A673 (cell line): Measurements from ENCODE around the gene ATP1A2. TPM values are rescaled to one million over a fixed set of nuclear protein-coding genes. Genes with fewer than 3 reads are reported as not detected.

Experiments used
- BruUV-seq: library from RNA; stranded (reverse); fragments of 400-500 nt; replicated peaks from 2 replicates; lab custom pipeline; 2021; lab: Mats Ljungman, UMichigan
- CTCF ChIA-PET: fragments of 300-600 bp; sonication (Branson Sonifier 250); formaldehyde crosslinking; loops from one replicate; lab custom pipeline; 2022; ENCODE audit warnings: antibody characterized with exemption; lab: Charles Lee
- POLR2A ChIA-PET: fragments of 300-600 bp; sonication (Branson Sonifier 250); formaldehyde crosslinking; loops from one replicate; lab custom pipeline; 2022; ENCODE audit warnings: antibody characterized with exemption; ENCODE audit not compliant: low non-redundant PET; lab: Charles Lee
- DNase-seq: peaks from one replicate; pipeline ENCODE4 v3.0.0-alpha.2; 2015; ENCODE audit warnings: low spot score
- H3K27ac ChIP-seq: fragments of 200-600 bp; sonication (generic); 2 replicates; pipeline ENCODE4 v1.5.1; 2016; ENCODE audit warnings: mixed run types, low read depth, mild to moderate bottlenecking, mixed read lengths, antibody characterized with exemption, low read length; ENCODE audit not compliant: poor library complexity, severe bottlenecking
- H3K27me3 ChIP-seq: fragments of 200-600 bp; sonication (generic); replicated peaks from 2 replicates; pipeline ENCODE4 v1.6.1; 2017; ENCODE audit warnings: mixed run types, low read depth, mild to moderate bottlenecking, mixed read lengths, antibody characterized with exemption, low read length; ENCODE audit not compliant: insufficient read depth, poor library complexity
- H3K36me3 ChIP-seq: fragments of 200-600 bp; sonication (generic); 2 replicates; pipeline ENCODE4 v1.6.1; 2016; ENCODE audit warnings: mixed run types, mild to moderate bottlenecking, mixed read lengths, antibody characterized with exemption, low read length; ENCODE audit not compliant: insufficient read depth, poor library complexity, severe bottlenecking
- H3K4me1 ChIP-seq: fragments of 200-600 bp; sonication (generic); 2 replicates; pipeline ENCODE4 v1.6.1; 2017; ENCODE audit warnings: mixed run types, mild to moderate bottlenecking, mixed read lengths, antibody characterized with exemption, low read length; ENCODE audit not compliant: insufficient read depth, poor library complexity, severe bottlenecking
- H3K4me3 ChIP-seq: fragments of 200-600 bp; sonication (generic); 2 replicates; pipeline ENCODE4 v1.5.1; 2016; ENCODE audit warnings: low read depth, mixed run types, mild to moderate bottlenecking, mixed read lengths, low read length; ENCODE audit not compliant: poor library complexity, severe bottlenecking
- H3K9me3 ChIP-seq: fragments of 200-600 bp; sonication (generic); 2 replicates; pipeline ENCODE4 v1.6.1; 2016; ENCODE audit warnings: mixed run types, low read depth, mild to moderate bottlenecking, mixed read lengths, antibody characterized with exemption, low read length; ENCODE audit not compliant: poor library complexity, severe bottlenecking
- EZH2 ChIP-seq: fragments of 200-600 bp; sonication (generic); IDR thresholded peaks from 2 replicates; pipeline ENCODE4 v1.6.1; 2017; ENCODE audit warnings: borderline replicate concordance, low read depth, mild to moderate bottlenecking, mixed read lengths, antibody characterized with exemption, low read length; ENCODE audit not compliant: poor library complexity, severe bottlenecking
- intact Hi-C: fragments of 100-400 bp; cut with micrococcal nuclease; formaldehyde crosslinking; loops from one replicate; pipeline ENCODE4 v1.10.0; 2022; ENCODE audit not compliant: unreplicated experiment
- total RNA-seq: library from RNA; stranded (reverse); gene quantifications from 2 replicates; pipeline ENCODE4 v1.2.3, GENCODE V29; 2021
- TF ChIP-seq, protein P1 (sequence below): fragments of 300-800, 200-600 bp; sonication (generic); conservative IDR thresholded peaks from 2 replicates; pipeline ENCODE4 v1.5.1; 2017; ENCODE audit warnings: low read depth, mild to moderate bottlenecking, antibody characterized with exemption, low read length, moderate library complexity, mixed read lengths

Gene ATP1A2
- total RNA-seq, 1 experiment from 2014 or later = not detected

DNA sequence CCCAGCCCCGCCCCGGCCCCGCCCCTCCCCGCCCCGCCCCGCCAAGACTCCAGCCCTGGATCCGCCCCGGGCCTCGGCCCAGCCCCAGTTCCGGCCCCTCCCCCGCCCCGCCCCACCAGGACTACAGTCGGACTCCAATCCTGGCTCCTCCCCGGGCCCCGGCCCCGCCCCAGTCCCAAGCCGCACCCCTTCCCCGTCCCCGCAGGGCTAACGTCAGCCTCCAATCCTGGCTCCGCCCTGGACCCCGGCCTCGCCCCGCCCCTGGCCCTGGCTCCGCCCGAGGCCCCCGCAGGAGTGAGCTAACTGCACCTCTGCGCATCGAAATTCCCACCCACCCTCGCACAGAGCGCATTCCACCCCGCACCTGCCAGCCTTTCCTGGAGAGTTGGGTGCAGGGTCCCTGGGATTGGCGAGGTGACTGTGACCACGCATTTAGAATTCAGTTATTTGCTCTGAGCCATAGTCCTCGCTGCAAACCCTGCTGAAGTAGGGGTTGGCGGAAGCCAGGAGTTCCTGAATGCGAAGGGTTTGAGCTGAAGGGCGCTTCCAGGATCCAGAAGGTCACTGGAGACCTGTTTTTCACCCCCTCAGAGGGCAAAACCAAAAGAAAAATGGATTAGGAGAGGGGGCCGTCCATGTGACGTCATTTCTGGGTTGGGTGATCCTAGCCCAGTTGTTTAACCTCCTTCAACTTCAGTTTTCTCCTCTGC lies 16.6 kb upstream of the ATP1A2 start:
- no TSS peak for BruUV-seq
- TF ChIP-seq, protein P1, sequence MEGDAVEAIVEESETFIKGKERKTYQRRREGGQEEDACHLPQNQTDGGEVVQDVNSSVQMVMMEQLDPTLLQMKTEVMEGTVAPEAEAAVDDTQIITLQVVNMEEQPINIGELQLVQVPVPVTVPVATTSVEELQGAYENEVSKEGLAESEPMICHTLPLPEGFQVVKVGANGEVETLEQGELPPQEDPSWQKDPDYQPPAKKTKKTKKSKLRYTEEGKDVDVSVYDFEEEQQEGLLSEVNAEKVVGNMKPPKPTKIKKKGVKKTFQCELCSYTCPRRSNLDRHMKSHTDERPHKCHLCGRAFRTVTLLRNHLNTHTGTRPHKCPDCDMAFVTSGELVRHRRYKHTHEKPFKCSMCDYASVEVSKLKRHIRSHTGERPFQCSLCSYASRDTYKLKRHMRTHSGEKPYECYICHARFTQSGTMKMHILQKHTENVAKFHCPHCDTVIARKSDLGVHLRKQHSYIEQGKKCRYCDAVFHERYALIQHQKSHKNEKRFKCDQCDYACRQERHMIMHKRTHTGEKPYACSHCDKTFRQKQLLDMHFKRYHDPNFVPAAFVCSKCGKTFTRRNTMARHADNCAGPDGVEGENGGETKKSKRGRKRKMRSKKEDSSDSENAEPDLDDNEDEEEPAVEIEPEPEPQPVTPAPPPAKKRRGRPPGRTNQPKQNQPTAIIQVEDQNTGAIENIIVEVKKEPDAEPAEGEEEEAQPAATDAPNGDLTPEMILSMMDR = no peak
- no peak for TF ChIP-seq EZH2
- Histone ChIP-seq H3K36me3 (no peaks in the 10 kb centered on the region), H3K4me1 (peaks cover 17% of the 10 kb centered on the region), H3K27me3 (no peaks in the 10 kb centered on the region), H3K9me3 (no peaks in the 10 kb centered on the region), H3K4me3 (peak overlapping the region; percentile 51), H3K27ac (peak overlapping the region; percentile 79)
- intact Hi-C loops = no loop called here
- ChIA-PET CTCF (interaction anchor here (1.0 to 1.7 kb wide), 3 partner anchors 10 to 153 kb away, joined by 3 to 7 read pairs (median 3); no protein-coding TSS in a partner anchor), POLR2A (no interaction called here)
- peak; percentile 95 for DNase-seq

DNA sequence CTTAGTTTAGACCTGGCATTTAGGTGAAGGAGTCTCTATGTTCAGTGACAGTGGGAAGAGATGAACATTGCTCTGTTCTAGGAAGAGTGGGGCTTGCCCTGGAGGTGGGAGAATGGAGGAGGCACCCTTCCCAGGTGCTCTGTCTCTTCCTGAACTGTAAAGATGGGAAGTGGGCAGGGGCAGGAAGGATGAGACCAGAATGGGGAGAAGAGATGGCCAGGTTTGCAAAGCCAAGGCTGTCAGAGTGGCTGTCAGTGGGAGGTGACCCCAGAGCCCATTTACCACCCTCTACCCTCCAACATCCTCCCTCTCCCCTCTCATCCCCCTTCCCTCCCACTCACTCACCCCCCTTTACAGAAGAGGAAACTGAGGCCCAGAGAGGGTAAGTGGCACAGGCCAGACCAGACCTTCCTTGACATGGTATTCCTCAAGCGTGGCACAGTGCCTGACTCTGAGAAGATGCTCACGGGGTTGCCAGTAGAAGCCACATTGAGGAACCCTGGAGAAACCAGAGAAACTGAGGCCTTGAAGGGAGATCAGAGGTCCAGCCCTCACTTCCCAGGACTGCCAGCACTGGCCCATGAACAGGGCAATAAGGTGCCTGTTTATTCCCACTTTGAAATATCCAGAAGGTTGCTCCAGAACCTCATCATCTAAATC lies 15.7 kb upstream of the ATP1A2 start:
- TF ChIP-seq, protein P1 = no peak
- TF ChIP-seq EZH2 = no peak
- Histone ChIP-seq H3K27ac (no peak overlapping the region), H3K4me3 (peak overlapping the region; percentile 51), H3K9me3 (no peaks in the 10 kb centered on the region), H3K27me3 (no peaks in the 10 kb centered on the region), H3K4me1 (peaks cover 17% of the 10 kb centered on the region), H3K36me3 (no peaks in the 10 kb centered on the region)
- BruUV-seq = no TSS peak
- no peak for DNase-seq
- CTCF ChIA-PET = interaction anchor here (0.5 to 3.0 kb wide), 3 partner anchors 152 to 310 kb away, joined by 3 to 25 read pairs (median 3); no protein-coding TSS in a partner anchor
- POLR2A ChIA-PET = no interaction called here
- intact Hi-C loops = loop anchor here (2.0 kb wide), 1 partner anchor 93 kb away; no protein-coding TSS in a partner anchor

DNA sequence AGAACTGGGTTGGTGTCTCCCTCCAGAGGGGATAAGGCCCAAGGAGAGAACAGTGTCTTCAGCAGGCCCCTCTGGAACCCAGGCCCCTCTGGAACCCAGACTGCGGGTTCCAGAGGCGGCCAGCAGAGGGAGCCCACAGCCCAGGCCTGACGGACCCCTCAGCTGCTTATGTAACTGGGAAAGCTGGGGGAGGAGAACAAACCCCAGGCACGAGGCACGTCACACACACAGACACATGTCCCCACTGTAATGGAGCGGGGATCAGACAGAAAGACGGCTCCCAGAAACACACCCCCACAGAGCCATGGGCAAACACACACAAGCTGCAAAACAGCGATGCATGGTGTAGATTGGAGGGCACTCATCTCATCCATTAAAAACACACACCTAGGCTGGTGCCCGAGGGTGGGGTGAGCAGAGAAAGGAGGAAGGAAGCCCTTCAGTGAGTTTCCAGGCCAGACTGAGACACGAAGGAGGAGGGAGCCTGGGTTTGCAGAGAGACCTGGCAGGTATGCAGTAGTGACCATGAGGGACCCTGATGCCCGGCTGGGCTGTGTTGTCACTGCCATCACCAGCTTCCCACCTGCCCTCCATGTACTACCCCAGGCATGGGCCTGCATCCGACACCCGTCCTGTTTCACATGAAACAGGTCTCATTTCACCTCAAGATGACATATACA lies 14.4 kb upstream of the ATP1A2 start:
- intact Hi-C loops = loop anchor here (1.0 to 2.0 kb wide), 4 partner anchors 92 to 275 kb away; no protein-coding TSS in a partner anchor
- Histone ChIP-seq H3K36me3 (no peaks in the 10 kb centered on the region), H3K9me3 (no peaks in the 10 kb centered on the region), H3K27me3 (no peaks in the 10 kb centered on the region), H3K27ac (no peak overlapping the region), H3K4me1 (peaks cover 17% of the 10 kb centered on the region), H3K4me3 (no peak overlapping the region)
- BruUV-seq = no TSS peak
- DNase-seq = peak; percentile 91
- ChIA-PET CTCF (interaction anchor here (0.5 to 3.0 kb wide), 11 partner anchors 84 to 823 kb away, joined by 3 to 25 read pairs (median 6); no protein-coding TSS in a partner anchor), POLR2A (no interaction called here)
- TF ChIP-seq, protein P1 = peak; percentile 97
- no peak for TF ChIP-seq EZH2
